Activated CD8-positive, alpha-beta memory T cell treated with anti-CD3 and anti-CD28 coated beads for 4 hours (primary cell): ENCODE data around the gene SAP30.
A peak's percentile ranks its signal among the peaks of the same experiment; 100 is the strongest.

Experiments
- DNase-seq, 2 donors: peaks; one replicate each; pipeline ENCODE4 v3.0.0-alpha.2; 2020; ENCODE audit warnings: low read depth in 2 of 2

The SAP30 gene

DNA sequence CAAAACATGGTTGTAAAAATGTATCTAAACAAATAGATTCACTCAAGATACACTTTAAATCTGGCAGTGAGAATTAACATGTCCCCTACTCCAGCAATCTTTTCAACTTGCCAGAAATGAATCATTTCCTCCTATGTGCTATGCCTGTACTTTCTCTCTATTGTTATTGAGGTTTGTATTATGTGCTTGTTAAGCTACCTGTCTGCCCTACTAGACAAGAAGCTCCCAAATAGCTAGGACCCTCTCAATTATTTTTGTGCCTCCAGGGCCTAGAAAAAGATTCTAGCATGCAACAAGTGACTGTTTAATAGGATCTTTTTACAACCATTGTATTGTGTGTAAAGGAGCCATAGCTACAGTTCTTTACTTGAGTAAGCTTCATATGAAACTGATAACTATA lies 3.5 kb upstream of the SAP30 start:
- no peak for DNase-seq

DNA sequence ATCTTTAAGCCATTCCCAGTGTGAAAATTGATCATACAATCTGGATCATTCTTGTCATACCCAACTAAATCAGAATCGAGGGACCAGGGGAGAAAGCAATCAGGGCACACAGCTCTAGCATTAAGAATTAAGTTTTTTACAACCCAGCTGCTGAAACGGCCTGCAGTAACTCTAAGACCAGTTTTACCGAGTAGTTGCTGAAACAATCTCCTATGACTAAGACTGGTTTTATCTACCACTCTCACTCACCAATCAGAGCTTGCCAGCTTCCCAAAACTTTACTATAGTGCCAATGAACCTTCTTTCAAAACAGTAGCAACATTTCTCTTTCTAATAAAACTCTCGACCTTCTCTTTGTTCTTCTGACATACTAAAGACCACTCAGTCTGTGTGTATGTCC lies 2.8 kb upstream of the SAP30 start:
- no peak for DNase-seq

- peak; percentile 21 to 34 for DNase-seq
Observed at GRCh38 chr4:173370130-173370476, 651 bp upstream of the SAP30 start.

DNA sequence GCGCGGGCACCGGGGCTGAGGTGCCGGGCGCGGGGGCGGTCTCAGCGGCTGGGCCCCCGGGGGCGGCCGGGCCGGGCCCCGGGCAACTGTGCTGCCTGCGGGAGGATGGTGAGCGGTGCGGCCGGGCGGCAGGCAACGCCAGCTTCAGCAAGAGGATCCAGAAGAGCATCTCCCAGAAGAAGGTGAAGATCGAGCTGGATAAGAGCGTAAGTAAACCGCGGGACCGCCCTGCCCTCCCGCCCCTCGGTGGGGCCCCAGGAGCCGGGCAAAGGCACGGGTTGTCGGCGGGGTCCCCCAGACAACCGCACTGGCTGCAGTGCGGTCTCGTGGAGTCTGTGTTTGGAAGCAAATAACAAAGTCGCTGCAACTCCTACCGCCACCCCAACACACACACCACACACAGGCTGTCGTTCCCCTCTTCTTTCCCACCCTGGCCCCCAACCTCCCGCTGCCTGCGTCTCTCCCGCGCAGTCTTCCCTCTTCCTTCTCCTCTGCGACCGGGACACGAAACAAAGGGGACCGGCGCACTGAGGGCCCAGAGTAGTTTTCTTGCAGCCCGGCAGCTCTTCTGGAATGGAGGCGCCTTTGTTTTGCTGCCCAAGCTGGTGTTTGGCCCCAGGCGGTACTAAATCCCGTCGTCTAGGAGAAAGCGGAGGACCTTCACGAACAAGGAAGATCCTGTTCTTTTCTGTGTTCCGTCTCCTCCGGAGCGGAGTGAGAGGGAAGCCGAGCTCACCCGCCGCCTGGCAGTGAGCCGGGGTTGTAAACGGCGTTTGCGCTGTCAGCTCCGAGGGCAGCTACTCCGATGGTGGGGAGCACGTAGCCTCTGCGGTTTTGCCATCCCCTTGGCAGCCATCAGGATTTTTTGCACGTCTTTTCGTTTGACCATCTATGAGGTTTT lies 788 bp downstream of the SAP30 start:
- DNase-seq: peak; percentile 6 to 12

GRCh38 chr4:173374588-173374987 lies 3.8 kb downstream of the SAP30 start:
- no peak for DNase-seq

DNA sequence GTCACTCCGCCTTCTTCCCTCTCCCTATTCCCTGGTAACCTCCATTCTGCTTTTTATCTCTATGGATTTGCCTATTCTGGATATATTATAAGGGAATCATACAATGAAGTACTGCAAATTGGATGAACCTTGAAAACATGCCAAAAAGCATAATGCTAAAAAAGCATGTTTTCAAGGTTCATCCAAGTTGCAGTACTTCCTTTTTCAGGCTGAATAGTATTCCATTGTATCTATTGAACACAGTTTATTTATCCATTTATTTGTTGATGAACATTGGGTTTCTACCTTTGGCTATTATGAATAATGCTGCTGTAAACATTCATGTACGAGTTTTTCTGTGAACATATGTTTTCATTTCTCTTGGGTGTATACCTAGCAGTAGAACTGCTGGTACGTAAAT lies 9.2 kb downstream of the SAP30 start:
- DNase-seq: no peak

DNA sequence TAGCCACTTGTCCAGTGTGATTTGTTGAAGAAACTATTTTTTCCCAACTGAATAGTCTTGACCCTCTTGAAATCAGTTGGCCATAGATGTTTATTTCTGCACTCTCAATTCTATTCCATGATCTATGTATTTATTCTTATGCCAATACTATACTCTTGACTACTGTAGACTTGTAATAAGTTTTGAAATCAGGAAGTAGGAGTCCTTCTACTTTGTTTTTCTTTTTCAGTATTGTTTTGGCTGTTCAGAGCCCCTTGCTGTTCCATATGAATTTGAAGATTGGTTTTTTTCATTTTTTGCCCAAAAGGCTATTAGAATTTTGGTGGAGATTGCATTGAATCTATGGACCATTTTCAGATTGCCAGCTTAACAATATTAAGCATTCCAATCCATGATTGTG lies 10.2 kb downstream of the SAP30 start:
- no peak for DNase-seq

DNA sequence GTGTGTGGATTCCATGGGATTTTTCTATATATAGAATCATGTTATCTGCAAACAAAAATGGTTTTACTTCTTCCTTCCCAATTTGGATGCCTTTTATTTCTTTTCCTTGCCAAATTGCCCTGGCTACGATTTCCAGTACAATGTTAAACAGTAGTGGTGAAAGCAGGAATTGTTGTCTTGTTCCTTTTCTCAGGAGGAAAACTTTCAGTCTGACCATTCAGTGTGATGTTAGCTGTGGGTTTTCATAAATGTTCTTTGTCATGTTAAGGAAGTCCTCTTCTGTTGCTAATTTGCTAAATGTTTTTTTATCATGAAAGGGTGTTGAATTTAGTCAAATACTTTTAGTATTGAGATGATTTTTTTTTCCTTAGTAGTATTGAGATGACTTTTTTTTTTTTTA lies 10.9 kb downstream of the SAP30 start:
- DNase-seq: no peak

DNA sequence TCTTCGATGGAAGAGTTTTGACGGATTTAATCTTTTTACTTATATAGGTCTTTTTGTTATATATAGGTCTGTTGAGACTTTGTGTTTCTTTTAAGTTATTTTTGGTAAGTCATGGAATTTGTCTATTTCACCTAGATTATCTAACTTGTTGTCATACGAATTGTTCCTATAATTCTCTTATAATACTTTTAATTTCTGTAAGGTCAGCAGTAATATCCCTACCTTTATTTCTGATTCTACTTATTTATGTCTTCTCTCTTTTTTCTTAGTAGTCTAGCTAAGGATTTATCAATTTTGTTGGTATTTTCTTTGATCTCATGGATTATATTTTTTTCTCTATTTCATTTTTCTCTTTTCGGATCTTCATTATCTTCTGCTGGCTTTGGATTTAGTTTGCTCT lies 11.6 kb downstream of the SAP30 start:
- no peak for DNase-seq

DNA sequence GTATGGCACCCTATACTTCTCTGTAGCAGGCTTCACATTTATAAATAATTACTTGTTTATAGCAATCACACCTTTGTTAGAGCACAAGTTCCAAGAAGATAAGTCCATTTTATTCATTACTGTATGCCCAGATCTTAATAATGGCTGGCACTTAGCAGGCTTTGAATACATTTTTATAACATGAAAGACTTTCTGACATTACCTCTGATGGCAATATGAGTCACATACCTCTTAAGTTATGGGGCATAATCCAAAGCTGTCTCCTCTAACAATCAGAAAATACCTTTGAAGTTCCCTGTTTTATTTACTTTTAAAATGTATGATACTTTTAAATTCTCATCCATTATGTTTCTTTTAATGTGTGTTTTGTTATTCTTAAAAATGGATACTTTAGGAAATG lies 16.0 kb downstream of the SAP30 start:
- DNase-seq: no peak

DNA sequence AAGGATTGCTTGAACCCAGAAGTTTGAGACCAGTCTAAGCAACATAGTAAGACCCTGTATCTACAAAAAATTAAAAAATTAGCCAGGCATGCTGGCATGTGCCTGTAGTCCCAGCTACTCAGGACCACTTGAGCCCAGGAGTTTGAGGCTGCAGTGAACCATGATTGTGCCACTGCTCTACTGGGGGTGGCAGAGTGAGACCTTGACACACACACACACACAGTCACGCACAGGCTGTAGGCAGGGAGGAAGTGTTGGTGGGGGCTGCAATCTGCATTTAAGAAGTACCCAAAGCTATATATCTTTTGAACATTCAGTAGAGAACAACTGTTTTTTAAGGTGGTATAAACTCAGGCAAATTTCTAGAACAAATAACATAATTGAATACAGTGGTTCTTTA lies 20.9 kb downstream of the SAP30 start:
- DNase-seq: no peak

DNA sequence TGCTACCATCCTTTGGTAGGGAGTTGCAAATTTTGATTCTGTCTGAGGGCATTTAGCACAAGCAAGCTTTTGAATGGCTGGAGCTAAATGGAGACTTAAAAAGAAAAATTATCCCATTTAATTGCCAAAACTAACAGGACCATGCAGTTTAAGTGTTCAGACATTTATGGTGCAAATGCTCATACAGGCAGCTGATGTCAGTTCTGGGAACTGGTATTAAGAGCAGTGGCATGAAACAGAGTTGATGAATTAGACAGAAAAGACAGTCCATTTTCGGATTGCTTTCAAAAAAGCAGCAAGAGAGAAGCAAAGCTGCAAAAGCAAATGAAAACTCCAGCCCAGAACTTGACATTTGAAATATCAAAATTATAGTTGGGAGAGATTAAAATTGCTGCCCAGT lies 26.9 kb downstream of the SAP30 start:
- DNase-seq: no peak

DNA sequence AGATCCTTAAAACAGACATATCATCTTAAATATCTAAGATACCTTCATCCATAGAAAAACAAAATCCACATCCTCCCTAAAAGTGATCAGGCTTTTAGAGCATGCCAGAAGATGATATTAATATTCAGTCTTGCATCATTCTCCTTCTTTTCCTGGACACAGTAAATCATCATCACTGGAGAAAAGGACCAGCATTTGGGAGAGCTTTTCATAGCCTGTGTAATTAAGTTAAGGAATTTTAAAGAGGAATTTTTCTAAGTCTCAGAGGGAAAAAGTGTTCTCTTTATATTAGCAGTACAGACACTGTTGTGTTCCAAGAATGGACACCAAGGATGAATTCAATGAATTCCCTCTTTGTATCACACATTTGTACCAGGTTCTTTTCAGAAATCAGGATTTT lies 27.5 kb downstream of the SAP30 start:
- DNase-seq: no peak

DNA sequence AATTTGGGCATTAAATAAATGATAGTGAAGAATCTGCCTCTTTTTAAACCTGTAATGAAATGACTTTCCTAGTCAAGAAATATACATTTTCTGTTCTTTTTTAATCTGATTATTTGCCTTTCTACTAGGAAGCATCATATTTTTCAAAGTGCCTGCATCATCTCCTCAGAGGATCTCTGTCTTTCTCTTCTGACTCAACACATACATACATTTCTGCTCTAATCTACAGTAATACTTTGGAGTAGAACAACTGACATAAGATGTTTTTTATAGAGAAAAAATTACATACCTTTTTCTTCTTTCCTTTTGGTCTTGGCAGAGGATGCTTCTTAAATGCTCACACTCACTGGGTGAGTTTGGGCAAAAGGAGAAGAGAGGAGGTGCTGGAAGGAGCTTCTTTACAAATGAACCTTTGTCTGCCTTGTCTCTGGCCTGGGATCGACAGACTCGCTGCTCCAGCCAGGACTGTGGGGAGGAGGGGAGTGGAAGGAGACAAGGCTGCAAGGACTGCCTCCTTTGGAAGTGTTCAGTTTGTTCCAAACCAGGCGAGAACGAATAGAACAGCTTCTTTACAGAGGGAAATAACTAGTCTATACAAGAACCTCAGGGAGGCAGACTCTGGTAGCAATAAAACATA lies 28.1 kb downstream of the SAP30 start, which contains the start of gene SCRG1:
SCRG1 (minus strand) TSS at position 338 of the 637 bp plus-strand sequence. CDS start 7,702 bp downstream, outside the sequence.
- no peak for DNase-seq

GRCh38 chr4:173401063-173401462 lies 30.3 kb downstream of the SAP30 start:
- no peak for DNase-seq

GRCh38 chr4:173403051-173403450 lies 32.3 kb downstream of the SAP30 start:
- no peak for DNase-seq

- no peak for DNase-seq
Observed at GRCh38 chr4:173404296-173404865, 33.6 kb downstream of the SAP30 start.

- no peak for DNase-seq
Observed at GRCh38 chr4:173405840-173406606, 35.3 kb downstream of the SAP30 start.

- no peak for DNase-seq
Observed at GRCh38 chr4:173410079-173410478, 39.3 kb downstream of the SAP30 start.

- no peak for DNase-seq
Observed at GRCh38 chr4:173411106-173411693, 40.4 kb downstream of the SAP30 start.

GRCh38 chr4:173413036-173413435 lies 42.3 kb downstream of the SAP30 start:
- DNase-seq: no peak

GRCh38 chr4:173414456-173414855 lies 43.7 kb downstream of the SAP30 start:
- DNase-seq: no peak
